Upper lobe of left lung (tissue), 4 donors: ENCODE measurements around the gene SERTAD3.

ENCODE experiments used
- CTCF ChIP-seq, 6 experiments: fragments of 450-650 bp in 4 of 6; fragments of 200-600 bp in 2 of 6; sonication (generic) in 2 of 6; IDR thresholded peaks; one replicate each; pipeline ENCODE4 v1.5.1; 2016 to 2019; ENCODE audit warnings: antibody characterized with exemption in 6 of 6
- EP300 ChIP-seq, 4 donors: sonication (generic); formaldehyde crosslinking; IDR thresholded peaks; one replicate each; pipeline ENCODE4 v1.5.1; 2017; ENCODE audit warnings: antibody characterized with exemption in 4 of 4, control low read depth in 2 of 4
- POLR2A ChIP-seq, 4 donors: fragments of 450-650 bp; IDR thresholded peaks; one replicate each; pipeline ENCODE4 v1.5.1; 2016 to 2017; ENCODE audit warnings: antibody characterized with exemption in 4 of 4, mild to moderate bottlenecking in 2 of 4
- POLR2AphosphoS5 ChIP-seq, 2 donors: sonication (generic); formaldehyde crosslinking; IDR thresholded peaks; one replicate each; pipeline ENCODE4 v1.5.1; 2017; ENCODE audit warnings: antibody characterized with exemption in 2 of 2

GRCh38 chr19:40407714-40408597 lies 36.2 kb downstream of the SERTAD3 start:
- TF ChIP-seq CTCF (IDR thresholded peaks at IDR 0.05) (no peak), POLR2A (IDR thresholded peaks at IDR 0.05) (no peak), EP300 (IDR thresholded peaks at IDR 0.05) (no peak), POLR2AphosphoS5 (IDR thresholded peaks at IDR 0.05) (no peak)
